ENCODE measurements around the gene ZNF784. TPM values are rescaled to one million over a fixed set of nuclear protein-coding genes. Genes with fewer than 3 reads are reported as not detected.

ZNF784 gene
- polyA plus RNA-seq, 4 donors: 9.1 to 15.0 (median 12.9) TPM

Other genes with a start within 250 kb of the ZNF784 start
- gene TMEM190, start 247.7 kb downstream of the ZNF784 start, polyA plus RNA-seq (ENCODE audit: insufficient read length in 4 of 4): under 1 TPM in 2 of 4 donors, not detected in 2; 0.40 to 0.76 TPM
- gene TMEM238, start 240.3 kb downstream of the ZNF784 start, polyA plus RNA-seq (ENCODE audit: insufficient read length in 4 of 4): 1 to 10 TPM in 2 of 4 donors, under 1 TPM in 2; 0.18 to 2.4 (median 1.0) TPM
- 1,000 to 10,000 TPM in 3 of 4 donors, 100 to 1,000 TPM in 1; 826 to 1,568 (median 1,229) TPM for gene RPL28, start 238.6 kb downstream of the ZNF784 start, polyA plus RNA-seq (ENCODE audit: insufficient read length in 4 of 4)
- 10 to 100 TPM; 38.3 to 71.0 (median 48.0) TPM for gene UBE2S, start 216.8 kb downstream of the ZNF784 start, polyA plus RNA-seq (ENCODE audit: insufficient read length in 4 of 4)
- gene SHISA7, start 181.3 kb downstream of the ZNF784 start, polyA plus RNA-seq (ENCODE audit: insufficient read length in 4 of 4): under 1 TPM; 0.16 to 0.38 (median 0.22) TPM
- 10 to 100 TPM; 33.8 to 59.3 (median 42.8) TPM for gene ISOC2, start 162.9 kb downstream of the ZNF784 start, polyA plus RNA-seq (ENCODE audit: insufficient read length in 4 of 4)
- not detected for gene C19orf85, start 159.8 kb downstream of the ZNF784 start, polyA plus RNA-seq (ENCODE audit: insufficient read length in 4 of 4)
- 1 to 10 TPM; 2.3 to 6.8 (median 4.4) TPM for gene ZNF628, start 147.9 kb downstream of the ZNF784 start, polyA plus RNA-seq (ENCODE audit: insufficient read length in 4 of 4)
- gene NAT14, start 139.4 kb downstream of the ZNF784 start, polyA plus RNA-seq (ENCODE audit: insufficient read length in 4 of 4): 10 to 100 TPM; 41.9 to 74.3 (median 57.1) TPM
- 1 to 10 TPM; 1.4 to 3.1 (median 2.1) TPM for gene SSC5D, start 136.1 kb downstream of the ZNF784 start, polyA plus RNA-seq (ENCODE audit: insufficient read length in 4 of 4)
- gene SBK2, start 87.4 kb downstream of the ZNF784 start, polyA plus RNA-seq (ENCODE audit: insufficient read length in 4 of 4): 1 to 10 TPM in 1 of 4 donors, under 1 TPM in 3; 0.51 to 1.5 (median 0.88) TPM
- gene SBK3, start 79.0 kb downstream of the ZNF784 start, polyA plus RNA-seq (ENCODE audit: insufficient read length in 4 of 4): under 1 TPM; 0.10 to 0.22 (median 0.13) TPM
- 10 to 100 TPM in 3 of 4 donors, 1 to 10 TPM in 1; 9.8 to 26.1 (median 17.7) TPM for gene ZNF579, start 43.7 kb downstream of the ZNF784 start, polyA plus RNA-seq (ENCODE audit: insufficient read length in 4 of 4)
- gene FIZ1, start 25.0 kb downstream of the ZNF784 start, polyA plus RNA-seq (ENCODE audit: insufficient read length in 4 of 4): 10 to 100 TPM; 15.7 to 28.9 (median 23.4) TPM
- 10 to 100 TPM in 2 of 4 donors, 1 to 10 TPM in 2; 5.3 to 14.8 (median 10.9) TPM for gene ZNF524, start 24.3 kb downstream of the ZNF784 start, polyA plus RNA-seq (ENCODE audit: insufficient read length in 4 of 4)
- 10 to 100 TPM in 2 of 4 donors, 1 to 10 TPM in 2; 5.8 to 15.1 (median 11.3) TPM for gene ZNF865, start 18.9 kb downstream of the ZNF784 start, polyA plus RNA-seq (ENCODE audit: insufficient read length in 4 of 4)
- 10 to 100 TPM; 33.8 to 67.1 (median 51.7) TPM for gene ZNF580, start 16.4 kb upstream of the ZNF784 start, polyA plus RNA-seq (ENCODE audit: insufficient read length in 4 of 4)
- gene ZNF581, start 19.1 kb upstream of the ZNF784 start, polyA plus RNA-seq (ENCODE audit: insufficient read length in 4 of 4): 10 to 100 TPM; 23.8 to 33.5 (median 28.0) TPM
- 10 to 100 TPM; 18.3 to 29.6 (median 25.8) TPM for gene CCDC106, start 23.6 kb upstream of the ZNF784 start, polyA plus RNA-seq (ENCODE audit: insufficient read length in 4 of 4)
- gene U2AF2, start 30.5 kb upstream of the ZNF784 start, polyA plus RNA-seq (ENCODE audit: insufficient read length in 4 of 4): 100 to 1,000 TPM; 150 to 257 (median 198) TPM
- gene EPN1, start 50.7 kb upstream of the ZNF784 start, polyA plus RNA-seq (ENCODE audit: insufficient read length in 4 of 4): 100 to 1,000 TPM in 3 of 4 donors, 10 to 100 TPM in 1; 92.1 to 157 (median 133) TPM
- under 1 TPM in 2 of 4 donors, not detected in 2; 0.03 to 0.08 TPM for gene NLRP9, start 113.8 kb upstream of the ZNF784 start, polyA plus RNA-seq (ENCODE audit: insufficient read length in 4 of 4)
- gene RFPL4A, start 134.5 kb upstream of the ZNF784 start, polyA plus RNA-seq (ENCODE audit: insufficient read length in 4 of 4): under 1 TPM in 2 of 4 donors, not detected in 2; 0.16 to 0.25 TPM
- not detected for gene RFPL4AL1, start 144.6 kb upstream of the ZNF784 start, polyA plus RNA-seq (ENCODE audit: insufficient read length in 4 of 4)
- under 1 TPM; 0.08 to 0.21 (median 0.14) TPM for gene NLRP11, start 207.4 kb upstream of the ZNF784 start, polyA plus RNA-seq (ENCODE audit: insufficient read length in 4 of 4)
- not detected for gene NLRP4, start 212.0 kb upstream of the ZNF784 start, polyA plus RNA-seq (ENCODE audit: insufficient read length in 4 of 4)

All from left renal cortex interstitium (tissue), 4 donors.